ENCODE data around the gene OLFM1.

OLFM1 gene

DNA sequence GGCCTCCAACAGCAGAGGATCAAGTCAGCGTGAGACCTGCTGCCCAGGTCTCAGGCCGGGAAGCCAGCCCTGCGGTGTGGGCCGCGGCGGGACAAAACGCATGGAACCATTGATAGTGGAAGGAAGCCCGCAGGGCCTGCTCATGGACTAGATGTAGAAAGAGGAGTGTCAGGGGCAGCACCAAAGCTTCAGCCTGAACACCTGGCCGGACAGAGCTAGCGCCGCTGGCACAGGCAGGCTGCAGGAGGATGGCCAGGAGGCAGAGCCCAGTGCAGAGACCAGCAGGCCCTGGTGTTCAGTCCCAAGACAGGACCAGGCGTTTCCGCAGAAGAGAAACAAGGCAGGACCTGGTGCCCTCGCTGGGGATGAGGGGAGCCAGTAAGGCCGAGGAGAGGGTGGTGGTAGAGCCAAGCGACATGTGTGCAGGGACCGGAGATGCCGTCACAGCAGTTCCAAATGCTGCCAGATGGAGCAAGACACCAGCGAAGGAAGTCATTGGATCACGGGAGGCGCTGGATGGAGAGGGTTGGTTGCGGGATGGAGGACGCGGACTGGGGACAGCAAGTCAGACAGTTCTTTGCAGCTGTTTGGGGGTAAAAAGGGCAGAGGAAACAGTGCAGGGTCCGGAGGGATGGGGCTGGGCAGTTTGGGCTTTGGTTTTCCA, 42.1 kb upstream of the OLFM1 start:
- TF ChIP-seq, protein P1, sequence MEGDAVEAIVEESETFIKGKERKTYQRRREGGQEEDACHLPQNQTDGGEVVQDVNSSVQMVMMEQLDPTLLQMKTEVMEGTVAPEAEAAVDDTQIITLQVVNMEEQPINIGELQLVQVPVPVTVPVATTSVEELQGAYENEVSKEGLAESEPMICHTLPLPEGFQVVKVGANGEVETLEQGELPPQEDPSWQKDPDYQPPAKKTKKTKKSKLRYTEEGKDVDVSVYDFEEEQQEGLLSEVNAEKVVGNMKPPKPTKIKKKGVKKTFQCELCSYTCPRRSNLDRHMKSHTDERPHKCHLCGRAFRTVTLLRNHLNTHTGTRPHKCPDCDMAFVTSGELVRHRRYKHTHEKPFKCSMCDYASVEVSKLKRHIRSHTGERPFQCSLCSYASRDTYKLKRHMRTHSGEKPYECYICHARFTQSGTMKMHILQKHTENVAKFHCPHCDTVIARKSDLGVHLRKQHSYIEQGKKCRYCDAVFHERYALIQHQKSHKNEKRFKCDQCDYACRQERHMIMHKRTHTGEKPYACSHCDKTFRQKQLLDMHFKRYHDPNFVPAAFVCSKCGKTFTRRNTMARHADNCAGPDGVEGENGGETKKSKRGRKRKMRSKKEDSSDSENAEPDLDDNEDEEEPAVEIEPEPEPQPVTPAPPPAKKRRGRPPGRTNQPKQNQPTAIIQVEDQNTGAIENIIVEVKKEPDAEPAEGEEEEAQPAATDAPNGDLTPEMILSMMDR (IDR thresholded peaks at IDR 0.05; ENCODE audit: insufficient read depth, low read depth, low read length, missing control alignments): no peak
- DNase-seq (ENCODE audit: low read depth): no peak
- no peak overlapping the region for H3K4me3 ChIP-seq (ENCODE audit: low read length)

DNA sequence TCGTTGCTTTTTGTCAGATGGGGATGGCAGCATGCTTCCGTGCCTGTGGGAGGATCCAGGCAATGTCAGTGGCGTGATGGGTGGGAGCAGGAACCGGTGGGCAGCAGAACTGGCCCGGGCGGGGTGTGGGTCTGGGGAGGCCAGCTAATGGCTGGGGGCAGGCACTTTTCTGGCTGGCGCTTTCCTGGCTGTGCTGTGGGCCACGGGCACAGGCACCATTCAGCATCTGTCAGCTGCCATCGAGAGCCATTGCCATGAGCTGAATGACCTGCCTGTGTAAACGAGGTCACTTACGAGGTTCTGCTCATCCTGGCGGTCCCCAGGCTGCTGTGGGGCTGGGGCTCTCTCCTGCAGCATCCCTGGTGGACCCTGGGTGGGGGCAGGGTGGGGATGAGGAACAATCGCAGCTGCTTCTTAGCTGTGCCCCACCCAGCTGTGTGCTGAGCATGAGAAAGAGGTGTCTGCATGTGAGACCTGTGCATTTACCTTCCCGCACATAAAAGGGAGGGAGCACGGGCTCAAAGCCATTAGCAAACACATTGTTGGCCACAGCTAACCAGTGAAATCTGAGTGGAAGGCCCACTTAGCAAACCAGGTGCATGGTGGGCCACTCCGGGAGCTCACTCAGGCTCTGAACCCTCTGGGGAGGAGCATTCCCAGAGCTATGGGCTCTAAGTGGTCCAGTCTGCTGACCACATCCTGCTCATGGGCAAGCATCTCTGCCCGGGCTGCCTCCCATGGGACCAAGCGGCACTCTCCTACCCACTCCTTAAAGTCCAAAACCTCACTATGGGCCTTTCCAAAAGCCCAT, 41.3 kb upstream of the OLFM1 start:
- TF ChIP-seq, protein P1 (IDR thresholded peaks at IDR 0.05; ENCODE audit: insufficient read depth, low read depth, low read length, missing control alignments): no peak
- no peak for DNase-seq (ENCODE audit: low read depth)
- H3K4me3 ChIP-seq (ENCODE audit: low read length): no peak overlapping the region

DNA sequence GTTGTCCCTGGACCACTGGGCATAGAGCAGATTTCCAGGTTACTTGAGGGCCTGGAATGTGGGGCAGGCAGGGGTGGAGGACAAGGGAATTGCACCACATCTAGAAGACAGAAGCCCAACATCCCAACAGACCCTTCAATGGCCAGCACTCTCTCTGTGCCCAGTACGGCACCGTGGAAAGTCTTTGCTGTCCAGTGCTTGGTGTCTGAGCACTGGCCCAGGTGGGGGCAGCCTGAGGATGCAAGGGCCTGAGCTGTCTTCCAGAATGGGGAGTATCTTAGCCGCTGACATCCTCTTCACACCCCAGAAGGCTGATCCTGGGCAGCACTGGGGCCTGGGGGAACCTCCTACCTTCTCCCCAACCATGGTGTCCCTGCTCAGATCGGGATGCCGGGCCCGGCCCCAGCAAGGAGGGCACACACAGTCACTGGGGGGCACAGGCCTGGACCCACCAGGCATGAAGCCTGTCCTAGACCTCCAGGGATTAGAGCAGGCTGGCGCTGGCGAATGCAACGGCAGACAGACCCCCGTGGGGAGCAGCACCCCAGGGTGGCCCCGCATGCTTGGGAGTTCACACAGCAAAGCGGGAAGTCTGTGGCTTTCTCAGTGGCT, 40.6 kb upstream of the OLFM1 start:
- DNase-seq (ENCODE audit: low read depth): no peak
- H3K4me3 ChIP-seq (ENCODE audit: low read length): no peak overlapping the region
- TF ChIP-seq, protein P1 (IDR thresholded peaks at IDR 0.05; ENCODE audit: insufficient read depth, low read depth, low read length, missing control alignments): no peak

DNA sequence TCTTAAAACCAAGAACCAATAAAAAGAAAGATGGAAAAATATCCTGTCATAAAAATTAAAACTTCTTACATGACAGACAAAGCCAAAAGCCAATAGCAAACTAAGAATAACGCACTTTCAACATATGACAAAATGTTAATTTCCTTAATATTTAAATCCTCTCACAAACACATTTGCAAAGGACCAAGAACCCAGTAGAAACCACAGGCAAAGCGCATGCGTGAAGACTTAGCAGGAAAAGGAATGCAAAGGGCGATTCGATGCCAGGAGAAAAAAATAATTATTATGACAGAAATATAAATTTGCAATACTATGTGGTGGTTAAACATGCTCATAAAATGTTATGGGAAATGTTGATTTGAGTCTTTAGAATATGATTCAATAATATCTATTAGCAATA, 39.9 kb upstream of the OLFM1 start:
- TF ChIP-seq, protein P1 (IDR thresholded peaks at IDR 0.05; ENCODE audit: insufficient read depth, low read depth, low read length, missing control alignments): no peak
- H3K4me3 ChIP-seq (ENCODE audit: low read length): no peak overlapping the region
- no peak for DNase-seq (ENCODE audit: low read depth)

DNA sequence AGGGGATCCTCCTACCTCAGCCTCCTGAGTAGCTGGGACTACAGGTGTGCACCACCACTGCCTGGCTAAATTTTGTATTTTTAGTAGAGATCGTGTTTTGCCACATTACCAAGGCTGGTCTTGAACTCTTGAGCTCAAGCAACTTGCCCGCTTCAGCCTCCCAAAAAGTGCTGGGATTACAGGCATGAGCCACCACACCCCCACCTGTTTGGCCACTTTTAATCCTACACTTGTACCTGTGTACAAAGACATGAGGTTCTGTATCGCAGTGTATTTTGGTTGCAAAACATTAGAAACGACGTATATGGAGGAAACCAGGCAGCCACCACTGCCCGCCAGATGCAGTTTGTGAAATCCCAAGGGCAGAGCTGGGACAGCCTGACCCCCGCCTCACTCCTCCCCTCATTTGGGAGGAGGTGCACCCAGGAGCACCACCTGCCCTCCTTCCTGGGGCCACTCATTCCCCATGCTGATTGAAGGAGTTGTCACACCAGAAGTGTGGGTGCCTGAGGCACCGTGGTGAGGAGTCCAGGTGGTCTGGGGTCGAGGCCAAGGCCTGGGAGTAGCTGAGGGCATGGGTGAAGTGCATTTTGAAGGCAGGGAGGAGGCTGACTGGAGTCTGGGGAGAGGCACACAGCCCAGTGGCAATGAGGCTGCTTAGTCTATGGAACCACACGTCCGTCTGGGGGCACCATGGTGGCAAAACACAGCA, 39.3 kb upstream of the OLFM1 start:
- DNase-seq (ENCODE audit: low read depth): no peak
- TF ChIP-seq, protein P1 (IDR thresholded peaks at IDR 0.05; ENCODE audit: insufficient read depth, low read depth, low read length, missing control alignments): no peak
- H3K4me3 ChIP-seq (ENCODE audit: low read length): no peak overlapping the region

DNA sequence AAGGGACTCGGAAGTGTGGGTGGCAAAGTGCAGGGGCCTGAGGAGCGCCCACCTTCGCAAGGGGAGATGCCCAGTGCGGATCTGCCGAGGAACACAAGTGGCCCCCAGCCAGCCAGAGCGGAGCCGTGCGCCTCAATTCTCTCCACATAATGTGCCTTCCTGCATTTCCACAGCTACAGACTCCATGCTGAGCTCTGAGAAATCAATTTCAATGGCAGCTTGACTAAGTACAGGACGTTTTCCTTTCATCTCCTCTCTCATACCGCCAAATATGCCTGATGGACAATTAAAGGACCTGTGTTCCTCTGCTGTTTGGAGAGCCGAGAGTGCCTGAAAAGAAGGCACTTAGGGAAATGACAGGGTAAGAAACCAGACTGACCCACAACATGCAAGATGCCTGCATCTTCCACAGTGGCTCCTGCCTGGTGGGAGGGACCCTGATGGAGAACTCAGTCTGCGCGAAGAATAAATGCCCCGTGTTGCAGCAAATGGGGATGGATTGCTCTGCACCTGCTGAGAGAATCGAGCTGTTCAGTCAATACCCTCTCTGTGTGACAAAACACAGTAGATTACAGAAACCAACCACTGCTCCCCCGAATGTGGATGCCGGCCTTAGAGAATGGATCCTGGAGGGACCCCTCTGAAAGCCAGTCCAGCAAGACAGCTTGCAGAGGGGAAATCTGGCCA, 38.6 kb upstream of the OLFM1 start:
- H3K4me3 ChIP-seq (ENCODE audit: low read length): no peak overlapping the region
- TF ChIP-seq, protein P1 (IDR thresholded peaks at IDR 0.05; ENCODE audit: insufficient read depth, low read depth, low read length, missing control alignments): no peak
- DNase-seq (ENCODE audit: low read depth): no peak

Measured in epithelial cell of esophagus (primary cell).